SK-N-SH (cell line): ENCODE measurements around the gene DSCAM. TPM values are rescaled to one million over a fixed set of nuclear protein-coding genes. Genes with fewer than 3 reads are reported as not detected.

Source experiments
- CTCF ChIA-PET: fragments of 300-600, 350-600 bp; formaldehyde crosslinking; extraction: SDS; loops from one replicate; lab custom pipeline; 2021; lab: Yijun Ruan, JAX
- POLR2A ChIA-PET: fragments of 350-600 bp; sonication (Branson Sonifier 250); formaldehyde crosslinking; extraction: SDS; loops from one replicate; lab custom pipeline; 2020; ENCODE audit warnings: antibody characterized with exemption, inconsistent platforms; lab: Yijun Ruan, JAX
- DNase-seq: peaks from one replicate; pipeline ENCODE4 v3.0.0; 2012
- H2AFZ ChIP-seq: fragments of 200-600 bp; sonication (generic); 2 replicates; pipeline ENCODE4 v1.8.1; 2016; ENCODE audit warnings: antibody characterized with exemption, mild to moderate bottlenecking, low read depth
- H3F3A ChIP-seq: fragments of 200-600 bp; sonication (generic); replicated peaks from 2 replicates; pipeline ENCODE3; 2016; ENCODE audit warnings: antibody characterized with exemption, mild to moderate bottlenecking; ENCODE audit not compliant: insufficient read depth
- H3K27ac ChIP-seq, 2 experiments: fragments of 200-500 bp in 1 of 2; fragments of 200-600 bp in 1 of 2; sonication (Bioruptor generic) in 1 of 2; sonication (generic), shearing (Covaris generic) in 1 of 2; 2 replicates each; pipeline versions ENCODE4 v1.5.1 to v1.6.1; 2014 to 2016; ENCODE audit warnings: low read depth in 2 of 2, inconsistent platforms in 1 of 2, low read length in 1 of 2, mild to moderate bottlenecking in 1 of 2, mixed read lengths in 1 of 2
- H3K27me3 ChIP-seq: fragments of 200-600 bp; sonication (generic), shearing (Covaris generic); 2 replicates; pipeline ENCODE4 v1.6.1; 2016; ENCODE audit warnings: mixed run types; ENCODE audit not compliant: insufficient read depth
- H3K36me3 ChIP-seq, 2 experiments: fragments of 200-500 bp in 1 of 2; fragments of 200-600 bp in 1 of 2; sonication (Bioruptor generic) in 1 of 2; sonication (generic) in 1 of 2; replicated peaks in 1 of 2; 2 replicates each; pipeline versions ENCODE3 to v1.5.1; 2014 to 2016; ENCODE audit warnings: low read length in 1 of 2, mild to moderate bottlenecking in 1 of 2; ENCODE audit not compliant: insufficient read depth in 2 of 2, control insufficient read depth in 1 of 2
- H3K4me1 ChIP-seq, 2 experiments: fragments of 200-500 bp in 1 of 2; fragments of 200-600 bp in 1 of 2; sonication (Bioruptor generic) in 1 of 2; sonication (generic), shearing (Covaris generic) in 1 of 2; 2 replicates each; pipeline versions ENCODE4 v1.5.1 to v1.6.1; 2014 to 2016; ENCODE audit warnings: low read depth in 1 of 2, low read length in 1 of 2, mixed run types in 1 of 2; ENCODE audit not compliant: insufficient read depth in 2 of 2, control insufficient read depth in 1 of 2
- H3K4me2 ChIP-seq: fragments of 200-600 bp; sonication (generic), shearing (Covaris generic); 2 replicates; pipeline ENCODE4 v1.6.1; 2017; ENCODE audit warnings: mixed run types
- H3K4me3 ChIP-seq, 2 experiments: fragments of 200-500 bp in 1 of 2; fragments of 200-600 bp in 1 of 2; sonication (Bioruptor generic) in 1 of 2; sonication (generic), shearing (Covaris generic) in 1 of 2; 2 replicates each; pipeline versions ENCODE4 v1.5.1 to v1.8.1; 2014 to 2016; ENCODE audit warnings: low read depth in 2 of 2, inconsistent platforms in 1 of 2, low read length in 1 of 2, mild to moderate bottlenecking in 1 of 2, mixed read lengths in 1 of 2, moderate library complexity in 1 of 2
- H3K79me2 ChIP-seq: fragments of 200-600 bp; sonication (generic); 2 replicates; pipeline ENCODE4 v1.8.1; 2017; ENCODE audit warnings: mild to moderate bottlenecking; ENCODE audit not compliant: insufficient read depth
- H3K9ac ChIP-seq: fragments of 200-600 bp; sonication (generic); 2 replicates; pipeline ENCODE4 v1.6.1; 2017; ENCODE audit warnings: mixed run types
- H3K9me2 ChIP-seq: fragments of 200-600 bp; sonication (generic); 2 replicates; pipeline ENCODE4 v1.6.1; 2017; ENCODE audit warnings: mixed run types
- H3K9me3 ChIP-seq: fragments of 200-600 bp; sonication (generic); 2 replicates; pipeline ENCODE4 v1.6.1; 2017; ENCODE audit warnings: mixed run types, mild to moderate bottlenecking, moderate library complexity
- H4K20me1 ChIP-seq: fragments of 200-600 bp; sonication (generic); 2 replicates; pipeline ENCODE4 v1.6.1; 2017; ENCODE audit warnings: mild to moderate bottlenecking, mixed run types; ENCODE audit not compliant: insufficient read depth
- CHD2 ChIP-seq: fragments of 150-350 bp; IDR thresholded peaks from 2 replicates; pipeline ENCODE4 v1.6.1; 2018; ENCODE audit warnings: low read length; ENCODE audit not compliant: partially characterized antibody
- CTCF ChIP-seq: fragments of 200-600 bp; sonication (generic); IDR thresholded peaks from 2 replicates; pipeline ENCODE4 v1.6.1; 2017; ENCODE audit warnings: antibody characterized with exemption, mild to moderate bottlenecking, moderate library complexity
- ELF1 ChIP-seq: IDR thresholded peaks from 2 replicates; pipeline ENCODE4 v1.4.0; 2012
- EP300 ChIP-seq, 2 experiments: IDR thresholded peaks; 2 replicates each; pipeline versions ENCODE4 v1.4.0 to v1.6.1; 2012; ENCODE audit warnings: borderline replicate concordance in 1 of 2, low read depth in 1 of 2, low read length in 1 of 2
- EZH2phosphoT487 ChIP-seq: fragments of 200-600 bp; sonication (generic); IDR thresholded peaks from 2 replicates; pipeline ENCODE4 v1.6.1; 2017; ENCODE audit warnings: low read depth, mixed run types, mild to moderate bottlenecking, antibody characterized with exemption, moderate library complexity, borderline replicate concordance
- FOSL2 ChIP-seq: IDR thresholded peaks from 2 replicates; pipeline ENCODE4 v1.4.0; 2012; ENCODE audit warnings: low read depth, mild to moderate bottlenecking, moderate library complexity, borderline replicate concordance
- IRF3 ChIP-seq: fragments of 150-350 bp; IDR thresholded peaks from 2 replicates; pipeline ENCODE4 v1.6.1; 2016; ENCODE audit warnings: mild to moderate bottlenecking, low read depth, low read length
- MAX ChIP-seq: IDR thresholded peaks from 2 replicates; pipeline ENCODE4 v1.4.0; 2012; ENCODE audit warnings: low read depth
- NFIC ChIP-seq: IDR thresholded peaks from 2 replicates; pipeline ENCODE4 v1.4.0; 2012; ENCODE audit warnings: borderline replicate concordance
- PBX3 ChIP-seq: IDR thresholded peaks from 2 replicates; pipeline ENCODE4; 2012
- POLR2AphosphoS5 ChIP-seq: IDR thresholded peaks from 2 replicates; pipeline ENCODE4 v1.6.1; 2012; ENCODE audit warnings: low read depth, low read length
- RAD21 ChIP-seq: IDR thresholded peaks from 2 replicates; pipeline ENCODE4 v1.6.1; 2012; ENCODE audit warnings: mild to moderate bottlenecking, low read length
- REST ChIP-seq: IDR thresholded peaks from 2 replicates; pipeline ENCODE4 v1.6.1; 2012; ENCODE audit warnings: mild to moderate bottlenecking, low read depth, low read length, moderate library complexity
- RXRA ChIP-seq: IDR thresholded peaks from 2 replicates; pipeline ENCODE4 v1.4.0; 2012; ENCODE audit warnings: low read depth, mild to moderate bottlenecking, borderline replicate concordance
- TEAD4 ChIP-seq: IDR thresholded peaks from 2 replicates; pipeline ENCODE4 v1.4.0; 2012; ENCODE audit warnings: mild to moderate bottlenecking, borderline replicate concordance; ENCODE audit not compliant: insufficient read depth
- USF1 ChIP-seq: IDR thresholded peaks from 2 replicates; pipeline ENCODE4 v1.4.0; 2012; ENCODE audit warnings: low read depth, borderline replicate concordance
- YY1 ChIP-seq: IDR thresholded peaks from 2 replicates; pipeline ENCODE4 v1.4.0; 2012; ENCODE audit warnings: low read depth, mild to moderate bottlenecking
- WGBS: methylation state at CpG from one replicate; pipeline ENCODE4 v1.1.6; 2017; ENCODE audit warnings: low lambda C conversion rate; 5-methylcytosine and 5-hydroxymethylcytosine counted together
- polyA plus RNA-seq, 3 experiments: library from polyadenylated mRNA; depleted of rRNA; stranded (reverse); fragments of >200 nt; gene quantifications; 2 replicates each; pipeline ENCODE4 v1.2.3, GENCODE V29; 2012

DSCAM gene
- polyA plus RNA-seq, 1 of the 3 experiments (the other 2 are of a cell fraction), result not detected

- Histone ChIP-seq H3K4me2 (no peak overlapping the region), H3K36me3 (no peaks in the 10 kb centered on the region), H3K4me3 (no peak overlapping the region), H3K9me3 (no peaks in the 10 kb centered on the region), H3F3A (no peaks in the 10 kb centered on the region), H3K27me3 (no peaks in the 10 kb centered on the region), H3K27ac (no peak overlapping the region), H2AFZ (no peak overlapping the region), H3K9ac (no peak overlapping the region), H3K79me2 (no peaks in the 10 kb centered on the region), H3K4me1 (no peaks in the 10 kb centered on the region), H3K9me2 (no peaks in the 10 kb centered on the region), H4K20me1 (no peaks in the 10 kb centered on the region)
- ChIA-PET CTCF (no interaction called here), POLR2A (no interaction called here)
- DNase-seq, result no peak
- TF ChIP-seq EZH2phosphoT487 (no peak), IRF3 (no peak), FOSL2 (no peak), PBX3 (no peak), RXRA (no peak), USF1 (no peak), CTCF (no peak), EP300 (IDR thresholded peaks at IDR 0.05; ENCODE audit: borderline replicate concordance in 1 of 2, low read depth in 1 of 2, low read length in 1 of 2) (no peak), CHD2 (no peak), POLR2AphosphoS5 (no peak), YY1 (no peak), RAD21 (no peak)
- WGBS, result 51% methylated on average over 2 of the region's 2 CpGs
These were observed 34.8 kb upstream of the DSCAM start for GRCh38 chr21:40881767-40882166.

GRCh38 chr21:40871099-40871498, 24.1 kb upstream of the DSCAM start:
- no peaks in the 10 kb centered on the region for H3K9me3 ChIP-seq
- no peaks in the 10 kb centered on the region for H3K27me3 ChIP-seq
- H3K36me3 ChIP-seq, result no peaks in the 10 kb centered on the region
- no peaks in the 10 kb centered on the region for H3F3A ChIP-seq
- ChIA-PET POLR2A (no interaction called here), CTCF (no interaction called here)
- H2AFZ ChIP-seq, result no peak overlapping the region
- H3K79me2 ChIP-seq, result no peaks in the 10 kb centered on the region
- no peaks in the 10 kb centered on the region for H4K20me1 ChIP-seq
- H3K27ac ChIP-seq, result no peak overlapping the region
- no peak overlapping the region for H3K4me2 ChIP-seq
- no peak overlapping the region for H3K9ac ChIP-seq
- no peak overlapping the region for H3K4me3 ChIP-seq
- no peaks in the 10 kb centered on the region for H3K9me2 ChIP-seq
- H3K4me1 ChIP-seq, result no peaks in the 10 kb centered on the region
- 22% methylated on average over 1 of the region's 1 CpG for WGBS
- DNase-seq, result no peak
- TF ChIP-seq REST (no peak), FOSL2 (no peak), NFIC (no peak), PBX3 (no peak), MAX (no peak), YY1 (no peak), POLR2AphosphoS5 (no peak), TEAD4 (no peak), EZH2phosphoT487 (no peak), ELF1 (no peak), RAD21 (no peak)
